GM19239 (cell line): Measurements from ENCODE around the gene TF.
"Not testable (repeated sequence)": the region's sequence is repeated elsewhere in the genome, so short reads cannot be mapped to it uniquely, and the experiment has no call there.

Experiments
- DNase-seq: peaks from one replicate; pipeline ENCODE4 v3.0.0; 2011; ENCODE audit warnings: low spot score; ENCODE audit not compliant: insufficient read length
- FAIRE-seq: peaks from 2 replicates; lab custom pipeline; 2011; peaks lifted over from hg19 to GRCh38; lab: Jason Lieb, UNC

The TF gene

GRCh38 chr3:133745981-133746711, at the start of gene TF:
TF (plus strand) TSS chr3:133746393; CDS start chr3:133746441, 48 bp downstream.
- no peak for DNase-seq
- no peak for FAIRE-seq

- no peak for DNase-seq
- no peak for FAIRE-seq
These were observed 48.2 kb upstream of the TF start for GRCh38 chr3:133697960-133698359.

- FAIRE-seq (no peak), DNase-seq (no peak)
These were observed 46.7 kb upstream of the TF start for GRCh38 chr3:133699467-133699866.

- DNase-seq = no peak
- FAIRE-seq = no peak
These were observed 46.3 kb upstream of the TF start for GRCh38 chr3:133699903-133700302.

GRCh38 chr3:133700351-133700750, 45.8 kb upstream of the TF start:
- FAIRE-seq (no peak), DNase-seq (no peak)

- DNase-seq (no peak), FAIRE-seq (no peak)
These were observed 44.5 kb upstream of the TF start for GRCh38 chr3:133701435-133702358.

GRCh38 chr3:133703915-133704314, 42.3 kb upstream of the TF start:
- DNase-seq (no peak), FAIRE-seq (no peak)

GRCh38 chr3:133706033-133706432, 40.2 kb upstream of the TF start:
- DNase-seq = no peak
- FAIRE-seq = no peak

GRCh38 chr3:133709139-133709750, 36.9 kb upstream of the TF start:
- FAIRE-seq (no peak), DNase-seq (no peak)

GRCh38 chr3:133711013-133711412, 35.2 kb upstream of the TF start:
- FAIRE-seq (no peak), DNase-seq (no peak)

- FAIRE-seq = no peak
- DNase-seq = no peak
These were observed 34.2 kb upstream of the TF start for GRCh38 chr3:133712017-133712416.

- FAIRE-seq = no peak
These were observed 32.8 kb upstream of the TF start for GRCh38 chr3:133713347-133713746.

GRCh38 chr3:133717424-133717823, 28.8 kb upstream of the TF start:
- DNase-seq = no peak

More at GRCh38 chr3:133713347-133713746, 32.8 kb upstream of the TF start:
- no peak for DNase-seq

GRCh38 chr3:133722935-133723334, 23.3 kb upstream of the TF start:
- no peak for DNase-seq
- FAIRE-seq = peak; percentile 4

More at GRCh38 chr3:133717424-133717823, 28.8 kb upstream of the TF start:
- no peak for FAIRE-seq

- DNase-seq (no peak), FAIRE-seq (no peak)
These were observed 15.2 kb upstream of the TF start for GRCh38 chr3:133730993-133731392.

- not testable (repeated sequence) for FAIRE-seq, DNase-seq
These were observed 14.0 kb upstream of the TF start for GRCh38 chr3:133732231-133732630.

GRCh38 chr3:133733226-133733625, 13.0 kb upstream of the TF start:
- no peak for DNase-seq
- no peak for FAIRE-seq

- no peak for DNase-seq
- FAIRE-seq = no peak
These were observed 11.9 kb upstream of the TF start for GRCh38 chr3:133734305-133734704.

GRCh38 chr3:133742351-133743091, 3.7 kb upstream of the TF start:
- no peak for DNase-seq
- FAIRE-seq = no peak

GRCh38 chr3:133744241-133744640, 2.0 kb upstream of the TF start:
- DNase-seq (no peak), FAIRE-seq (no peak)
